GM12878 (cell line): Measurements from ENCODE around the gene UCHL5.

Source experiments
- EGR1 ChIP-seq, 2 experiments: IDR thresholded peaks; 1 replicate in 1 of 2; 2 replicates in 1 of 2; pipeline ENCODE4 v1.6.1; 2011 to 2012; ENCODE audit warnings: low read depth in 2 of 2, low read length in 2 of 2, borderline replicate concordance in 1 of 2, mild to moderate bottlenecking in 1 of 2, moderate library complexity in 1 of 2
- ELK1 ChIP-seq: IDR thresholded peaks from 2 replicates; pipeline ENCODE4 v1.6.1; 2012; ENCODE audit warnings: low read depth, low read length, improper control_type of control experiment
- POLR2AphosphoS5 ChIP-seq: IDR thresholded peaks from 2 replicates; pipeline ENCODE4 v1.6.1; 2011; ENCODE audit warnings: mild to moderate bottlenecking, low read length, inconsistent platforms
- SUZ12 ChIP-seq: fragments of 200-600 bp; sonication (generic); IDR thresholded peaks from one replicate; pipeline ENCODE4 v1.6.1; 2018; ENCODE audit warnings: antibody characterized with exemption, mild to moderate bottlenecking; ENCODE audit not compliant: unreplicated experiment
- ZBTB11 ChIP-seq: fragments of 450-650 bp; formaldehyde crosslinking; IDR thresholded peaks from 2 replicates; pipeline ENCODE4 v1.5.0; 2022; ENCODE audit warnings: mild to moderate bottlenecking, missing genetic modification characterization
- TF ChIP-seq, protein P1 (sequence below), 3 experiments: IDR thresholded peaks in 2 of 3; conservative IDR thresholded peaks in 1 of 3; 2 replicates each; pipeline ENCODE4 v1.5.1; 2011; ENCODE audit warnings: low read depth in 3 of 3, low read length in 3 of 3, mild to moderate bottlenecking in 3 of 3, control low read depth in 2 of 3, moderate library complexity in 2 of 3, inconsistent platforms in 1 of 3, mixed read lengths in 1 of 3; ENCODE audit not compliant: control insufficient read depth in 2 of 3, insufficient read depth in 1 of 3; ENCODE audit errors: extremely low read depth in 1 of 3
- TF ChIP-seq, protein P2 (sequence below): fragments of 450-650 bp; IDR thresholded peaks from 2 replicates; pipeline ENCODE4 v1.6.1; 2018; ENCODE audit warnings: mild to moderate bottlenecking, low read depth, moderate library complexity; ENCODE audit not compliant: partially characterized antibody

DNA sequence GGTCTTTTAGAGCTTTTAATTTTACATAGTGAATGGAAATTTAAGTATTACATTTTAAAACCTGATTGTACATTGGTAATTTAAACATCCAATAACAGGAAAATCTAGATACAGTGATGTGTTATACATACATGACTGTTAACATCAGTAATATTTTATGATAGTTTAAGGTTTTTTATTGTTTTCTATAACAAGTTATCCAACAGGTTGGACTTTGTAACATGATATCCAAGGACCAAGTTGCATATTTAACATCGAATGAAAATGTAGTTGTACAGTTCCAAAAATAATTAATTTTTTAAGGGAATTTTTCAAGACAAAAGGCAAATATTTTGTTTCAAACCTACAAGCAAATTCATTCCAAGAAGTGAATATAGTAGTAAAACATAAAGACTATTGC, 31.7 kb upstream of the UCHL5 start:
- no peak for TF ChIP-seq POLR2AphosphoS5
- no peak for TF ChIP-seq ELK1
- TF ChIP-seq, protein P1, sequence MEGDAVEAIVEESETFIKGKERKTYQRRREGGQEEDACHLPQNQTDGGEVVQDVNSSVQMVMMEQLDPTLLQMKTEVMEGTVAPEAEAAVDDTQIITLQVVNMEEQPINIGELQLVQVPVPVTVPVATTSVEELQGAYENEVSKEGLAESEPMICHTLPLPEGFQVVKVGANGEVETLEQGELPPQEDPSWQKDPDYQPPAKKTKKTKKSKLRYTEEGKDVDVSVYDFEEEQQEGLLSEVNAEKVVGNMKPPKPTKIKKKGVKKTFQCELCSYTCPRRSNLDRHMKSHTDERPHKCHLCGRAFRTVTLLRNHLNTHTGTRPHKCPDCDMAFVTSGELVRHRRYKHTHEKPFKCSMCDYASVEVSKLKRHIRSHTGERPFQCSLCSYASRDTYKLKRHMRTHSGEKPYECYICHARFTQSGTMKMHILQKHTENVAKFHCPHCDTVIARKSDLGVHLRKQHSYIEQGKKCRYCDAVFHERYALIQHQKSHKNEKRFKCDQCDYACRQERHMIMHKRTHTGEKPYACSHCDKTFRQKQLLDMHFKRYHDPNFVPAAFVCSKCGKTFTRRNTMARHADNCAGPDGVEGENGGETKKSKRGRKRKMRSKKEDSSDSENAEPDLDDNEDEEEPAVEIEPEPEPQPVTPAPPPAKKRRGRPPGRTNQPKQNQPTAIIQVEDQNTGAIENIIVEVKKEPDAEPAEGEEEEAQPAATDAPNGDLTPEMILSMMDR (IDR thresholded peaks at IDR 0.05 in 2 of 3, conservative IDR thresholded peaks at IDR 0.05 in 1 of 3; ENCODE audit: control insufficient read depth in 2 of 3, extremely low read depth in 1 of 3, insufficient read depth in 1 of 3, low read depth in 3 of 3, low read length in 3 of 3), result no peak
- TF ChIP-seq, protein P2, sequence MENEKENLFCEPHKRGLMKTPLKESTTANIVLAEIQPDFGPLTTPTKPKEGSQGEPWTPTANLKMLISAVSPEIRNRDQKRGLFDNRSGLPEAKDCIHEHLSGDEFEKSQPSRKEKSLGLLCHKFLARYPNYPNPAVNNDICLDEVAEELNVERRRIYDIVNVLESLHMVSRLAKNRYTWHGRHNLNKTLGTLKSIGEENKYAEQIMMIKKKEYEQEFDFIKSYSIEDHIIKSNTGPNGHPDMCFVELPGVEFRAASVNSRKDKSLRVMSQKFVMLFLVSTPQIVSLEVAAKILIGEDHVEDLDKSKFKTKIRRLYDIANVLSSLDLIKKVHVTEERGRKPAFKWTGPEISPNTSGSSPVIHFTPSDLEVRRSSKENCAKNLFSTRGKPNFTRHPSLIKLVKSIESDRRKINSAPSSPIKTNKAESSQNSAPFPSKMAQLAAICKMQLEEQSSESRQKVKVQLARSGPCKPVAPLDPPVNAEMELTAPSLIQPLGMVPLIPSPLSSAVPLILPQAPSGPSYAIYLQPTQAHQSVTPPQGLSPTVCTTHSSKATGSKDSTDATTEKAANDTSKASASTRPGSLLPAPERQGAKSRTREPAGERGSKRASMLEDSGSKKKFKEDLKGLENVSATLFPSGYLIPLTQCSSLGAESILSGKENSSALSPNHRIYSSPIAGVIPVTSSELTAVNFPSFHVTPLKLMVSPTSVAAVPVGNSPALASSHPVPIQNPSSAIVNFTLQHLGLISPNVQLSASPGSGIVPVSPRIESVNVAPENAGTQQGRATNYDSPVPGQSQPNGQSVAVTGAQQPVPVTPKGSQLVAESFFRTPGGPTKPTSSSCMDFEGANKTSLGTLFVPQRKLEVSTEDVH, result no peak
- TF ChIP-seq SUZ12, result no peak
- TF ChIP-seq EGR1 (IDR thresholded peaks at IDR 0.05; ENCODE audit: borderline replicate concordance in 1 of 2, low read depth in 2 of 2, low read length in 2 of 2), result no peak
- TF ChIP-seq ZBTB11 (CRISPR knock-in tag), result no peak
